Testis (tissue), 3 donors: ENCODE data around the gene NRF1. TPM values are rescaled to one million over a fixed set of nuclear protein-coding genes. Genes with fewer than 3 reads are reported as not detected.

Experiments
- DNase-seq: peaks from one replicate; pipeline ENCODE4 v3.0.0-alpha.2; 2019
- H3K27ac ChIP-seq, 2 donors: fragments of 200-600 bp; sonication (generic); one replicate each; pipeline ENCODE4 v1.5.1; 2019
- H3K27me3 ChIP-seq: fragments of 200-600 bp; sonication (generic); one replicate; pipeline ENCODE4 v1.5.1; 2019
- H3K36me3 ChIP-seq: fragments of 200-600 bp; sonication (generic); one replicate; pipeline ENCODE4 v1.5.1; 2017; ENCODE audit warnings: low read depth; ENCODE audit errors: missing control alignments
- H3K4me1 ChIP-seq: fragments of 200-600 bp; sonication (generic); one replicate; pipeline ENCODE4 v1.5.1; 2019
- H3K4me3 ChIP-seq, 2 donors: fragments of 200-600 bp; sonication (generic); one replicate each; pipeline ENCODE4 v1.5.1; 2017 to 2019
- H3K9me3 ChIP-seq: fragments of 200-600 bp; sonication (generic); one replicate; pipeline ENCODE4 v1.5.1; 2017
- CTCF ChIP-seq, 3 experiments: fragments of 450-650 bp in 2 of 3; fragments of 200-600 bp in 1 of 3; sonication (generic) in 1 of 3; IDR thresholded peaks; one replicate each; pipeline ENCODE4 v1.5.1; 2016 to 2019; ENCODE audit warnings: antibody characterized with exemption in 3 of 3, mild to moderate bottlenecking in 2 of 3, moderate library complexity in 1 of 3
- POLR2A ChIP-seq: fragments of 450-650 bp; IDR thresholded peaks from one replicate; pipeline ENCODE4 v1.6.1; 2017; ENCODE audit warnings: antibody characterized with exemption, mild to moderate bottlenecking, moderate library complexity
- WGBS, 2 donors: methylation state at CpG; one replicate each; pipeline ENCODE4 v1.1.5; 2018; 5-methylcytosine and 5-hydroxymethylcytosine counted together
- intact Hi-C: fragments of 100-400 bp; cut with DNase I; formaldehyde crosslinking; loops from one replicate; pipeline ENCODE4 v1.15.1; 2023; ENCODE audit warnings: low total_unique reads
- polyA plus RNA-seq: library from polyadenylated mRNA; stranded (reverse); fragments of 350-450 nt; fragmentation: Illumina TruSeq; extraction: RNeasy Lipid Tissue Mini Kit (QIAGEN cat#74804); gene quantifications from one replicate; pipeline ENCODE4 v1.2.3, GENCODE V29; 2014; ENCODE audit warnings: low read depth, low replicate concordance; ENCODE audit not compliant: insufficient read depth
- total RNA-seq, 2 donors: library from RNA; depleted of rRNA; stranded (reverse); fragments of >200 nt; gene quantifications; one replicate each; pipeline ENCODE4 v1.2.3, GENCODE V29; 2016

Gene NRF1
- total and polyA plus RNA-seq, 3 donors from 2014 or later: 16.9 to 41.6 (median 26.9) TPM

DNA sequence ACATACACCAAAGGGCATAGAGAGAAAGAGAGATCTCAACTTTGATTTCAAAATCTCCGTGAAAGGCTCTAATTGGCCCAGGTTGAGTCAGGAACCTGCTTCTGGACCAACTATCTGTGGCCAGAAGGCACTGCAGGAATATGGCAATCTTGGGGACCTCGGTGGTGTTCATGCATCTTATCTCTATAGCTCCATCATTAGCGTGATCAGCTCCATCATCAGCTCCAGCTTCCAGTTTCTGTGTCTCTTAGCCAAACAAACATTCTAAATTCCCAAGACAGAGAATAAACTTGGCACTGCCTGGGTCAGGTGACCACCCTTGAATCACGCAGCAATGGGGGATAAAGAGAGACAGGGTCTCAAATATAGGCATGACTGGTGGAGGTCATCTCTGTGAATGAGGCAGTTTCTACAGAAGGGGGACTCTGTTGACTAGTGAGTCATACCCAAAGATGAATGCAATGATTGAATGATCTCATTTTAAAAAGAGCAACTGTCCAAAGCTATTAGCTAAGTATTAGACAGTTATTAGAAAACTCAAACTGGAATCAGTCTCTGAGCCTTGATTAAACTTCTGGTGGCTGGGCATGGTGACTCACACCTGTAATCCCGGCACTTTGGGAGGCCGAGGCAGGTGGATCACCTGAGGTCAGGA is 5.4 kb upstream of the NRF1 start:
- WGBS, 2 donors: 89 to 91% methylated on average over 6 of the region's 6 CpGs
- Histone ChIP-seq H3K27me3 (no peaks in the 10 kb centered on the region), H3K4me1 (peaks cover 6% of the 10 kb centered on the region), H3K27ac (no peak overlapping the region), H3K9me3 (no peaks in the 10 kb centered on the region), H3K4me3 (no peak overlapping the region), H3K36me3 (no peaks in the 10 kb centered on the region)
- DNase-seq: no peak
- intact Hi-C loops: no loop called here
- TF ChIP-seq POLR2A (no peak), CTCF (IDR thresholded peaks at IDR 0.05) (no peak)

GRCh38 chr7:129606803-129607202 is 4.7 kb upstream of the NRF1 start:
- Histone ChIP-seq H3K4me3 (no peak overlapping the region), H3K36me3 (no peaks in the 10 kb centered on the region), H3K27me3 (no peaks in the 10 kb centered on the region), H3K4me1 (peaks cover 6% of the 10 kb centered on the region), H3K9me3 (no peaks in the 10 kb centered on the region), H3K27ac (no peak overlapping the region)
- DNase-seq: no peak
- no peak for TF ChIP-seq POLR2A
- TF ChIP-seq CTCF (IDR thresholded peaks at IDR 0.05): no peak
- intact Hi-C loops: no loop called here
- 69 to 75% methylated on average over 7 of the region's 7 CpGs for WGBS, 2 donors

- Histone ChIP-seq H3K4me3 (no peak overlapping the region), H3K36me3 (no peaks in the 10 kb centered on the region), H3K27ac (no peak overlapping the region), H3K27me3 (no peaks in the 10 kb centered on the region), H3K9me3 (no peaks in the 10 kb centered on the region), H3K4me1 (peaks cover 6% of the 10 kb centered on the region)
- peak; percentile 59 for DNase-seq
- TF ChIP-seq CTCF (IDR thresholded peaks at IDR 0.05) (peak in 2 of 3 experiments; percentile 15 to 33), POLR2A (no peak)
- 70 to 84% methylated on average over 7 of the region's 7 CpGs for WGBS, 2 donors
- intact Hi-C loops: no loop called here
These were observed 3.9 kb upstream of the NRF1 start for GRCh38 chr7:129607471-129608120.

GRCh38 chr7:129609666-129610065 is 1.9 kb upstream of the NRF1 start:
- no peaks in the 10 kb centered on the region for H3K36me3 ChIP-seq
- no peak overlapping the region for H3K27ac ChIP-seq
- no peak for TF ChIP-seq POLR2A
- no peak for TF ChIP-seq CTCF (IDR thresholded peaks at IDR 0.05)
- intact Hi-C loops: no loop called here
- H3K27me3 ChIP-seq: no peaks in the 10 kb centered on the region
- H3K4me3 ChIP-seq: no peak overlapping the region
- 85 to 90% methylated on average over 2 of the region's 2 CpGs for WGBS, 2 donors
- no peaks in the 10 kb centered on the region for H3K9me3 ChIP-seq
- DNase-seq: no peak
- H3K4me1 ChIP-seq: peaks cover 14% of the 10 kb centered on the region
